Measurements from ENCODE around the gene GPR32. TPM values are rescaled to one million over a fixed set of nuclear protein-coding genes. Genes with fewer than 3 reads are reported as not detected.
"Not testable (repeated sequence)": the region's sequence is repeated elsewhere in the genome, so short reads cannot be mapped to it uniquely, and the experiment has no call there.

Gene GPR32, protein sequence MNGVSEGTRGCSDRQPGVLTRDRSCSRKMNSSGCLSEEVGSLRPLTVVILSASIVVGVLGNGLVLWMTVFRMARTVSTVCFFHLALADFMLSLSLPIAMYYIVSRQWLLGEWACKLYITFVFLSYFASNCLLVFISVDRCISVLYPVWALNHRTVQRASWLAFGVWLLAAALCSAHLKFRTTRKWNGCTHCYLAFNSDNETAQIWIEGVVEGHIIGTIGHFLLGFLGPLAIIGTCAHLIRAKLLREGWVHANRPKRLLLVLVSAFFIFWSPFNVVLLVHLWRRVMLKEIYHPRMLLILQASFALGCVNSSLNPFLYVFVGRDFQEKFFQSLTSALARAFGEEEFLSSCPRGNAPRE
- not detected for polyA plus RNA-seq (2013, experiment 1 of 2)
- not detected for polyA plus RNA-seq (2013, experiment 2 of 2)

DNA sequence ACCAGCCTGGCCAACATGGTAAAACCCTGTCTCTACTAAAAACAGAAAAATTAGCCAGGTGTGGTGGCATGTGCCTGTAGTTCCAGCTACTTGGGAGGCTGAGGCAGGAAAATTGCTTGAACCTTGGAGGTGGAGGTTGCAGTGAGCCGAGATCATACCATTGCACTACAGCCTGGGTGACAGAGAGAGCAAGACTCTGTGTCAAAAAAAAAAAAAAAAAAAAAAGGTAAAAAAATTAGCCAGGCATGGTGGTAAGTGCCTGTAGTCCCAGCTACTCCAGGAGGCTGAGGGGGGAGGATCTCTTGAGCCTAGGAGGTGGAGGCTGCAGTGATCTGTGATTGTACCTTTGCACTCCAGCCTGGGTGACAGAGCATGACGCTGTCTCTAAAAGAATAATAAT, at the start of gene GPR32:
Gene GPR32, plus strand, starts transcription at position 301 of the 400 bp plus-strand sequence. CDS start 137 bp downstream, outside the sequence.
- not testable (repeated sequence) for H3K14ac ChIP-seq (ENCODE audit: low read length in 2 of 2); H2BK15ac ChIP-seq (ENCODE audit: low read depth, poor library complexity, severe bottlenecking); H2AFZ ChIP-seq (ENCODE audit: low read depth, low read length); H4K91ac ChIP-seq (ENCODE audit: low read length); H2BK12ac ChIP-seq (ENCODE audit: low read length in 2 of 2); DNase-seq; H2AK5ac ChIP-seq (ENCODE audit: low read length, severe bottlenecking); H3K9me3 ChIP-seq (ENCODE audit: control insufficient read depth, low read length); H3K9ac ChIP-seq (ENCODE audit: low read length); H3K79me1 ChIP-seq (replicated peaks; ENCODE audit: low read length, poor library complexity, severe bottlenecking); H2BK120ac ChIP-seq (ENCODE audit: low read depth, low read length); H3K23ac ChIP-seq (ENCODE audit: low read length in 2 of 2); H2BK5ac ChIP-seq (ENCODE audit: low read depth, low read length, poor library complexity, severe bottlenecking); H3K4me3 ChIP-seq (ENCODE audit: insufficient read depth in 1 of 2, low read depth in 1 of 2, low read length in 2 of 2); H3K36me3 ChIP-seq (ENCODE audit: control insufficient read depth in 1 of 2, insufficient read depth in 2 of 2, low read depth in 1 of 2, low read length in 2 of 2); H3K18ac ChIP-seq (ENCODE audit: low read depth in 1 of 2, low read length in 2 of 2); H3K4me1 ChIP-seq (ENCODE audit: control insufficient read depth, insufficient read depth, low read depth, low read length); H3K27ac ChIP-seq (ENCODE audit: low read length, poor library complexity, severe bottlenecking); H3K4me2 ChIP-seq (ENCODE audit: low read length, poor library complexity, severe bottlenecking); H3K4ac ChIP-seq (ENCODE audit: low read depth in 1 of 2, low read length in 2 of 2); H4K8ac ChIP-seq (ENCODE audit: low read length)
- peaks cover 0 to 14% of the 10 kb centered on the region in 2 experiments for H3K27me3 ChIP-seq (ENCODE audit: control insufficient read depth in 1 of 2, insufficient read depth in 1 of 2, low read length in 2 of 2)
- WGBS, result 55% methylated on average over 1 of the region's 2 CpGs

DNA sequence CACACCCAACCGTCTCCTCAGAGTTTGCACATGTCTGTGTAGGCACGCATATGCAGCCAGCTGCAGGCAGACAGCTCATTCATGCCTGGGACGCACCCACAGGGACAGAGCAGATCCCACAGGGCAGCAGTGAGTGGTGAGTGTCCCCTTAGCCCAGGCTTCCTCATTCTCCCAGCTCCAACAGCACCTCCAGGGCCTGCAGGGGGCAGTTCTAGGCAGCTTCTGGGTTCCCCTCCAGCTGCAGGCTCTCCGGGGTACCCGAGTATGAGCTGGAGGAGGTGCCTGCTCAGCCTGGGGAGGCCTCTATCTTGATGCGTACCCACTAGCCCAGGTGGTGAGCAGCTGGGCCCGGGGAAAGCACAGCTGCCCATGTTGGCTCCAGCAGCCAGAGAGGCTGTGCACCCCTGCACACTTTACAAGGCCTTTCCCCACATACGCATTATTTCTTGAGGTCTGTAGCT, 49.3 kb upstream of the GPR32 start:
- H3K4me2 ChIP-seq (ENCODE audit: low read length, poor library complexity, severe bottlenecking), result no peak overlapping the region
- H2BK12ac ChIP-seq (ENCODE audit: low read length in 2 of 2), result no peak overlapping the region
- H2BK5ac ChIP-seq (ENCODE audit: low read depth, low read length, poor library complexity, severe bottlenecking), result no peak overlapping the region
- H3K23ac ChIP-seq (ENCODE audit: low read length in 2 of 2), result peak overlapping the region in 1 of 2 experiments; percentile 38
- H3K4ac ChIP-seq (ENCODE audit: low read depth in 1 of 2, low read length in 2 of 2), result no peak overlapping the region
- no peak overlapping the region for H3K9ac ChIP-seq (ENCODE audit: low read length)
- H3K27ac ChIP-seq (ENCODE audit: low read length, poor library complexity, severe bottlenecking), result no peak overlapping the region
- no peak overlapping the region for H4K91ac ChIP-seq (ENCODE audit: low read length)
- H3K4me1 ChIP-seq (ENCODE audit: control insufficient read depth, insufficient read depth, low read depth, low read length), result peaks cover 1% of the 10 kb centered on the region
- no peaks in the 10 kb centered on the region for H3K9me3 ChIP-seq (ENCODE audit: control insufficient read depth, low read length)
- no peak overlapping the region for H2BK120ac ChIP-seq (ENCODE audit: low read depth, low read length)
- no peak overlapping the region for H2BK15ac ChIP-seq (ENCODE audit: low read depth, poor library complexity, severe bottlenecking)
- H3K4me3 ChIP-seq (ENCODE audit: insufficient read depth in 1 of 2, low read depth in 1 of 2, low read length in 2 of 2), result no peak overlapping the region
- 52% methylated on average over 8 of the region's 8 CpGs for WGBS
- no peak overlapping the region for H3K14ac ChIP-seq (ENCODE audit: low read length in 2 of 2)
- H2AK5ac ChIP-seq (ENCODE audit: low read length, severe bottlenecking), result no peak overlapping the region
- no peak overlapping the region for H4K8ac ChIP-seq (ENCODE audit: low read length)
- H3K36me3 ChIP-seq (ENCODE audit: control insufficient read depth in 1 of 2, insufficient read depth in 2 of 2, low read depth in 1 of 2, low read length in 2 of 2), result peaks cover 0 to 2% of the 10 kb centered on the region in 2 experiments
- H2AFZ ChIP-seq (ENCODE audit: low read depth, low read length), result no peak overlapping the region
- H3K27me3 ChIP-seq (ENCODE audit: control insufficient read depth in 1 of 2, insufficient read depth in 1 of 2, low read length in 2 of 2), result peaks cover 0 to 14% of the 10 kb centered on the region in 2 experiments
- peak; percentile 0 for DNase-seq
- H3K79me1 ChIP-seq (replicated peaks; ENCODE audit: low read length, poor library complexity, severe bottlenecking), result no peaks in the 10 kb centered on the region
- H3K18ac ChIP-seq (ENCODE audit: low read depth in 1 of 2, low read length in 2 of 2), result no peak overlapping the region

DNA sequence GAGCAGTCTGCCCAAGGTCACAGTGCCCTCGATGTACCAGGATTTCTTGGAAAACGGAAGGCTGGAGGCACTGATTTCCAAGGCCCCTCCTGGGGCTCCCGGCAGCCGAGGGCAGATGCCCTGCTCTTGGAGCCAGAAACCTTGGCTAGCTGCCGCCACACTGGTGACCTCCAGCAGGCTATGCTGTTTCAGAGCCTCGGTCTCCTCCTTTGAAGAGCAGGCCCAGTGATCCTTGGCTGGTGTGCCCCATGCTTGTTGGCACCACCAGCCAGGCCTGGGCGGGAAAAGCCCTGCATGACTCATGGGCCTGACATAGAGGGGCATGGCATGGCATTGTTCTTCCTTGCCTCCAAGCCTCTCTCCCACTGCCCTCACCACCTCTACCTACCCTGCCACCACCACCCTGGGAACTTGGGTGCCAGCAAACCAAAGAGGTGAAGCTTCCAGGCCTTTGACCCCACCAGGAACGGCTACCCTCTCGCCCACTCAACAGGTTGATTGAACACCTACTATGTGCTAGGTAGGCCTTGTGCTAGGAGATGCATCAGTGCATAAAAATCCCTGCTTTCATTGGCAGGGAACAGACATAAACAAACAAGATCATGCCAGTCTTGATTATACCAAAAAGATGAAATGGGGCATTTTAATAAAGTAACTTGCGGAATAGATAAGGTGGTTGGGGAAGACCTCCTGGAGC, 48.7 kb upstream of the GPR32 start:
- H4K8ac ChIP-seq (ENCODE audit: low read length), result no peak overlapping the region
- peaks cover 1% of the 10 kb centered on the region for H3K4me1 ChIP-seq (ENCODE audit: control insufficient read depth, insufficient read depth, low read depth, low read length)
- peaks cover 0 to 9% of the 10 kb centered on the region in 2 experiments for H3K27me3 ChIP-seq (ENCODE audit: control insufficient read depth in 1 of 2, insufficient read depth in 1 of 2, low read length in 2 of 2)
- no peak overlapping the region for H2BK120ac ChIP-seq (ENCODE audit: low read depth, low read length)
- H3K4me3 ChIP-seq (ENCODE audit: insufficient read depth in 1 of 2, low read depth in 1 of 2, low read length in 2 of 2), result peak overlapping the region in 1 of 2 experiments; percentile 92
- no peak overlapping the region for H3K14ac ChIP-seq (ENCODE audit: low read length in 2 of 2)
- H3K18ac ChIP-seq (ENCODE audit: low read depth in 1 of 2, low read length in 2 of 2), result no peak overlapping the region
- no peak overlapping the region for H3K4ac ChIP-seq (ENCODE audit: low read depth in 1 of 2, low read length in 2 of 2)
- 74% methylated on average over 9 of the region's 10 CpGs for WGBS
- no peak for DNase-seq
- no peak overlapping the region for H4K91ac ChIP-seq (ENCODE audit: low read length)
- no peaks in the 10 kb centered on the region for H3K79me1 ChIP-seq (replicated peaks; ENCODE audit: low read length, poor library complexity, severe bottlenecking)
- H2BK5ac ChIP-seq (ENCODE audit: low read depth, low read length, poor library complexity, severe bottlenecking), result no peak overlapping the region
- H3K36me3 ChIP-seq (ENCODE audit: control insufficient read depth in 1 of 2, insufficient read depth in 2 of 2, low read depth in 1 of 2, low read length in 2 of 2), result peaks cover 0 to 7% of the 10 kb centered on the region in 2 experiments
- no peak overlapping the region for H3K27ac ChIP-seq (ENCODE audit: low read length, poor library complexity, severe bottlenecking)
- no peak overlapping the region for H3K9ac ChIP-seq (ENCODE audit: low read length)
- no peak overlapping the region for H3K4me2 ChIP-seq (ENCODE audit: low read length, poor library complexity, severe bottlenecking)
- H2BK12ac ChIP-seq (ENCODE audit: low read length in 2 of 2), result no peak overlapping the region
- no peaks in the 10 kb centered on the region for H3K9me3 ChIP-seq (ENCODE audit: control insufficient read depth, low read length)
- no peak overlapping the region for H3K23ac ChIP-seq (ENCODE audit: low read length in 2 of 2)
- H2AK5ac ChIP-seq (ENCODE audit: low read length, severe bottlenecking), result no peak overlapping the region
- no peak overlapping the region for H2AFZ ChIP-seq (ENCODE audit: low read depth, low read length)
- no peak overlapping the region for H2BK15ac ChIP-seq (ENCODE audit: low read depth, poor library complexity, severe bottlenecking)

Measured in mesenchymal stem cell (in vitro differentiated cells and primary cell).